AG09309 (cell line): ENCODE measurements around the gene SPIRE1.

Experiments
- DNase-seq: peaks from one replicate; pipeline ENCODE4 v3.0.0-alpha.2; 2010; ENCODE audit warnings: low read depth
- H3K4me3 ChIP-seq: 2 replicates; pipeline ENCODE4 v1.5.1; 2011; ENCODE audit warnings: mild to moderate bottlenecking, low read depth, low read length, moderate library complexity; ENCODE audit not compliant: control insufficient read depth
- TF ChIP-seq, protein P1 (sequence below): IDR thresholded peaks from 2 replicates; pipeline ENCODE4 v1.5.1; 2011; ENCODE audit warnings: mild to moderate bottlenecking, low read depth, low read length, inconsistent platforms; ENCODE audit not compliant: insufficient read depth, control insufficient read depth; ENCODE audit errors: missing control alignments

SPIRE1 gene

DNA sequence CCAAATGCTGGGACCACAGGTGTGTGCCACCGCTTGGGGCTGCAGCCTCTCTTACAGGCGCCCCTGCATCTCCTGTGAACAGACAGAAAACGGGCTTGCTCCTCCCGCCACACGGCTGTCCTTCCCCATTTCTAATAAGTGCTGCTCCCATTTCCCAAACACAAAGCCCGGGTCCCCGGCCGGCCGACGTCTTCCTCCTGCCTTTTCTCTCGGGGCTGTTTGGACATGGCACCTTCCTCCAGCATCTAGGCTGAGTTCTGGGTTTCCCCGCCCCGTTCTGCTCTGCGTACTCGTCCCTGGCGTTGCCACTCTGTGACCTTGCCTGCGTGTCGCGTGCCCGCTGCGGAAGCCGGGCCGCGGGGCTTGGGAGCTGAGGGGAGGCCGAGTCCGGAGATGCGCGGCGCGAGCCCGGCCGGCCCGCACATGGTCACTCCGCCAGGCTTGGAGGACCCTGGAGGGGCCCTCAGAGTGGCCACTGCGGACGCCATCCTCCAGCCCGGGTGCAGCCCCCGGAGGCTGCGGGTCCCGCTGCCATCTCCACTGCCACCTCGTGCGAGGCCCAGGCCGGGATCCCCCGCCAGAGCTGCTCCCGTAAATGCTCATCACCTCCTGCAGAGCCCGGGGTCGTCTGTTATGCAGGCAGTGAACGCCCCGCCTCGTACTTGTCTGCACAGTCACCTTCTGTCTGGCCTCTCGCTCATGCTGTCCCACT lies 223.9 kb downstream of the SPIRE1 start:
- TF ChIP-seq, protein P1, sequence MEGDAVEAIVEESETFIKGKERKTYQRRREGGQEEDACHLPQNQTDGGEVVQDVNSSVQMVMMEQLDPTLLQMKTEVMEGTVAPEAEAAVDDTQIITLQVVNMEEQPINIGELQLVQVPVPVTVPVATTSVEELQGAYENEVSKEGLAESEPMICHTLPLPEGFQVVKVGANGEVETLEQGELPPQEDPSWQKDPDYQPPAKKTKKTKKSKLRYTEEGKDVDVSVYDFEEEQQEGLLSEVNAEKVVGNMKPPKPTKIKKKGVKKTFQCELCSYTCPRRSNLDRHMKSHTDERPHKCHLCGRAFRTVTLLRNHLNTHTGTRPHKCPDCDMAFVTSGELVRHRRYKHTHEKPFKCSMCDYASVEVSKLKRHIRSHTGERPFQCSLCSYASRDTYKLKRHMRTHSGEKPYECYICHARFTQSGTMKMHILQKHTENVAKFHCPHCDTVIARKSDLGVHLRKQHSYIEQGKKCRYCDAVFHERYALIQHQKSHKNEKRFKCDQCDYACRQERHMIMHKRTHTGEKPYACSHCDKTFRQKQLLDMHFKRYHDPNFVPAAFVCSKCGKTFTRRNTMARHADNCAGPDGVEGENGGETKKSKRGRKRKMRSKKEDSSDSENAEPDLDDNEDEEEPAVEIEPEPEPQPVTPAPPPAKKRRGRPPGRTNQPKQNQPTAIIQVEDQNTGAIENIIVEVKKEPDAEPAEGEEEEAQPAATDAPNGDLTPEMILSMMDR = no peak
- no peak for DNase-seq
- no peak overlapping the region for H3K4me3 ChIP-seq

DNA sequence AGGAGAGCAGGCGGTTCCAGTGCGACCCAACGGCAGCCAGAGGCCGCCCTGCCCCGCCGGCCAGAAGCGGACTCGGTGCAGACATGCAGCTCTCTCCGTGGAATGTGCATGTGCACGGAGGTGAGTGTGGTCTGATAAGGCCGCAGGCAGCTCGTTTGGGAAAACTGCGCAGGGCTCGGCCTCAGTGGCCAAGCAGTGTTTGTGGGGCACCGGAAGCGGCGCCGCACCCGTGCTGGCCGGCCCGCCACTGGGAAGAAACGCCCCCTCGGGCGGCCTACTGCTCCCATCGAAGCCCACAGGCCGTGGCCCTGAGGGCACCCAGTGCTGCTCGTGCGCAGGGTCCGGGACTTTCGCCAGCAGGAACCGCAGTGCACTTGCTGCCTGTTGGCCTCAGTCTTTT lies 225.0 kb downstream of the SPIRE1 start:
- TF ChIP-seq, protein P1 = no peak
- no peak overlapping the region for H3K4me3 ChIP-seq
- no peak for DNase-seq

- no peak for DNase-seq
- TF ChIP-seq, protein P1 = no peak
- H3K4me3 ChIP-seq = no peak overlapping the region
These were observed 225.7 kb downstream of the SPIRE1 start for GRCh38 chr18:12432196-12432595.

DNA sequence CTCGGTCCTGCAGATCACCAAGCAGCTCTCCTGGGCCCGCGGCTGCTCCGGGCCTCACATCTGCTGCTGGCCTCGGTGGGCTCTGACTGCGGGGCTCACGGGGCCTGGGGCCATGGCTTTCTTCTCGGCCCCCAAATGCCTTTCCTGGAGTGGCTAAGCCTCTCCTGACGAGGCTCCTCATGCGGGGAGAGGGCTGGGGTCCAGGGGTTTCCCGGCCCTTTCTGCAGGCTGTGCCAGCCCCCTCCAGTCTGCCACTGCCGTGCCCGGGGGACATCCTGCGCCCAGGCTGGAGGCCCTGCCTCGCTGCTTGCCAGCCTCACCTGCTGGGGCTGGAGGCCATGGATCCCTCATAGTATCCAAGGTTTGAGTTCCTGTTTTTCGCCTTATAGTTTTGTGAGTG lies 226.3 kb downstream of the SPIRE1 start:
- TF ChIP-seq, protein P1 = no peak
- DNase-seq = no peak
- H3K4me3 ChIP-seq = no peak overlapping the region

- no peak overlapping the region for H3K4me3 ChIP-seq
- TF ChIP-seq, protein P1 = no peak
- no peak for DNase-seq
These were observed 227.5 kb downstream of the SPIRE1 start for GRCh38 chr18:12430137-12430990.

GRCh38 chr18:12429556-12429955 lies 228.4 kb downstream of the SPIRE1 start:
- H3K4me3 ChIP-seq = no peak overlapping the region
- TF ChIP-seq, protein P1 = no peak
- DNase-seq = no peak
